ENCODE results near the gene LPIN3.

LPIN3 gene

GRCh38 chr20:41340327-41341055 lies at the start of gene LPIN3:
Gene LPIN3 (plus strand): TSS chr20:41340821. CDS start chr20:41345804, 4,983 bp downstream.
- Histone ChIP-seq H3K9ac (ENCODE audit: low read length) (peak within 1 kb of the TSS; percentile 17; the same call in 1 of the 2 replicates), H3K36me3 (replicated peaks; ENCODE audit: low read depth, low read length) (no peaks in the 10 kb centered on the region), H3K9me3 (ENCODE audit: insufficient read depth, low read length) (no peaks in the 10 kb centered on the region), H3K27ac (ENCODE audit: low read length) (no peak within 1 kb of the TSS), H3K79me2 (ENCODE audit: low read length) (no peaks in the 10 kb centered on the region), H2AFZ (ENCODE audit: low read depth, low read length) (peak within 1 kb of the TSS; percentile 68), H3K4me2 (ENCODE audit: low read length) (peak within 1 kb of the TSS; percentile 90), H3K27me3 (ENCODE audit: low read depth, low read length) (peaks cover 6% of the 10 kb centered on the region), H3K4me3 (ENCODE audit: low read length) (peak within 1 kb of the TSS; percentile 74), H3K4me1 (ENCODE audit: low read length) (peaks cover 11% of the 10 kb centered on the region), H4K20me1 (ENCODE audit: insufficient read depth, low read length) (no peaks in the 10 kb centered on the region)
- TF ChIP-seq CTCF (IDR thresholded peaks at IDR 0.05; ENCODE audit: low read depth, low read length) (no peak; the same call in 1 of the 2 replicates), EZH2phosphoT487 (IDR thresholded peaks at IDR 0.05; ENCODE audit: low read depth) (no peak)

GRCh38 chr20:41293269-41294037 lies 47.2 kb upstream of the LPIN3 start:
- Histone ChIP-seq H3K36me3 (replicated peaks; ENCODE audit: low read depth, low read length) (no peaks in the 10 kb centered on the region), H3K27me3 (ENCODE audit: low read depth, low read length) (peaks cover 29% of the 10 kb centered on the region), H3K79me2 (ENCODE audit: low read length) (no peaks in the 10 kb centered on the region), H3K9me3 (ENCODE audit: insufficient read depth, low read length) (no peaks in the 10 kb centered on the region), H3K27ac (ENCODE audit: low read length) (no peak overlapping the region), H4K20me1 (ENCODE audit: insufficient read depth, low read length) (no peaks in the 10 kb centered on the region), H3K9ac (ENCODE audit: low read length) (no peak overlapping the region), H3K4me2 (ENCODE audit: low read length) (no peak overlapping the region), H3K4me1 (ENCODE audit: low read length) (peaks cover 12% of the 10 kb centered on the region), H2AFZ (ENCODE audit: low read depth, low read length) (no peak overlapping the region), H3K4me3 (ENCODE audit: low read length) (no peak overlapping the region)
- TF ChIP-seq EZH2phosphoT487 (IDR thresholded peaks at IDR 0.05; ENCODE audit: low read depth) (no peak), CTCF (IDR thresholded peaks at IDR 0.05; ENCODE audit: low read depth, low read length) (no peak)

- Histone ChIP-seq H3K4me1 (ENCODE audit: low read length) (peaks cover 11% of the 10 kb centered on the region), H3K4me3 (ENCODE audit: low read length) (no peak overlapping the region), H3K27ac (ENCODE audit: low read length) (no peak overlapping the region), H3K9me3 (ENCODE audit: insufficient read depth, low read length) (no peaks in the 10 kb centered on the region), H3K79me2 (ENCODE audit: low read length) (no peaks in the 10 kb centered on the region), H4K20me1 (ENCODE audit: insufficient read depth, low read length) (no peaks in the 10 kb centered on the region), H3K27me3 (ENCODE audit: low read depth, low read length) (peaks cover 24% of the 10 kb centered on the region), H3K4me2 (ENCODE audit: low read length) (no peak overlapping the region), H3K9ac (ENCODE audit: low read length) (no peak overlapping the region), H3K36me3 (replicated peaks; ENCODE audit: low read depth, low read length) (no peaks in the 10 kb centered on the region), H2AFZ (ENCODE audit: low read depth, low read length) (no peak overlapping the region)
- no peak for TF ChIP-seq EZH2phosphoT487 (IDR thresholded peaks at IDR 0.05; ENCODE audit: low read depth)
- TF ChIP-seq CTCF (IDR thresholded peaks at IDR 0.05; ENCODE audit: low read depth, low read length), result no peak
Measured at GRCh38 chr20:41299899-41300298, 40.7 kb upstream of the LPIN3 start.

GRCh38 chr20:41300383-41300782 lies 40.2 kb upstream of the LPIN3 start:
- H4K20me1 ChIP-seq (ENCODE audit: insufficient read depth, low read length), result no peaks in the 10 kb centered on the region
- no peak overlapping the region for H3K27ac ChIP-seq (ENCODE audit: low read length)
- H3K4me2 ChIP-seq (ENCODE audit: low read length), result no peak overlapping the region
- H2AFZ ChIP-seq (ENCODE audit: low read depth, low read length), result no peak overlapping the region
- H3K9me3 ChIP-seq (ENCODE audit: insufficient read depth, low read length), result no peaks in the 10 kb centered on the region
- no peak overlapping the region for H3K4me3 ChIP-seq (ENCODE audit: low read length)
- H3K9ac ChIP-seq (ENCODE audit: low read length), result no peak overlapping the region
- peaks cover 15% of the 10 kb centered on the region for H3K4me1 ChIP-seq (ENCODE audit: low read length)
- H3K79me2 ChIP-seq (ENCODE audit: low read length), result no peaks in the 10 kb centered on the region
- H3K36me3 ChIP-seq (replicated peaks; ENCODE audit: low read depth, low read length), result no peaks in the 10 kb centered on the region
- peaks cover 28% of the 10 kb centered on the region for H3K27me3 ChIP-seq (ENCODE audit: low read depth, low read length)
- TF ChIP-seq EZH2phosphoT487 (IDR thresholded peaks at IDR 0.05; ENCODE audit: low read depth) (no peak), CTCF (IDR thresholded peaks at IDR 0.05; ENCODE audit: low read depth, low read length) (no peak)
